GM23248 (cell line): ENCODE data around the gene CWH43.

Source experiments
- EZH2 ChIP-seq: fragments of 200-600 bp; sonication (generic); IDR thresholded peaks from 2 replicates; pipeline ENCODE4 v1.6.1; 2018; ENCODE audit warnings: antibody characterized with exemption, mild to moderate bottlenecking; ENCODE audit not compliant: insufficient read depth, poor library complexity, severe bottlenecking
- EZH2phosphoT487 ChIP-seq: fragments of 200-600 bp; sonication (generic); IDR thresholded peaks from 2 replicates; pipeline ENCODE4 v1.6.1; 2018; ENCODE audit warnings: antibody characterized with exemption, moderate library complexity, mild to moderate bottlenecking, low read depth; ENCODE audit not compliant: insufficient read depth

DNA sequence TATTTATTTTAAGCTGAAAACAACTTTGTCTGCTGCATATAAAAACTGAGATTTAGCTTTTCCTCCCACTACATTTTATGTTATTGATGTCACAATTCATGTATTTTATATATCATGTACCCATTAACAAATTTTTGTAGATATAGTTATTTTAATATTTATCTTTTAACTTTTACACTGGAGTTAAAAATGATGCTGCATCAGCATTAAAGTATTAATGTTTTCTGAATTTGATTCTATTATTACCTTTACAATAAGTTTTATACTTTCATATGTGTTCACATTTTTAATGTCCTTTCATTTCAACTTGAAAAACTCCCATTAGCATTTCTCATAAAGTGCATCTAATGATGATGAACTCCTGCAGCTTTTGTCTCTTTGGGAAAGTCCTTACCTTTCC, 72.2 kb downstream of the CWH43 start:
- no peak for TF ChIP-seq EZH2phosphoT487
- TF ChIP-seq EZH2, result no peak
